Left kidney (tissue), 2 donors: ENCODE results near the gene ORM1. TPM values are rescaled to one million over a fixed set of nuclear protein-coding genes. Genes with fewer than 3 reads are reported as not detected.
A peak's percentile ranks its signal among the peaks of the same experiment; 100 is the strongest.
"Not testable (repeated sequence)": the region's sequence is repeated elsewhere in the genome, so short reads cannot be mapped to it uniquely, and the experiment has no call there.

ENCODE experiments used
- DNase-seq: peaks from one replicate; pipeline ENCODE4 v3.0.0-alpha.2; 2013
- polyA plus RNA-seq: library from polyadenylated mRNA; unstranded; fragments of 120-200 nt; gene quantifications from one replicate; pipeline ENCODE4 v1.2.1, GENCODE V29; 2013; ENCODE audit not compliant: insufficient read length

Gene ORM1
- polyA plus RNA-seq, 1 donor, result 0.22 TPM

DNA sequence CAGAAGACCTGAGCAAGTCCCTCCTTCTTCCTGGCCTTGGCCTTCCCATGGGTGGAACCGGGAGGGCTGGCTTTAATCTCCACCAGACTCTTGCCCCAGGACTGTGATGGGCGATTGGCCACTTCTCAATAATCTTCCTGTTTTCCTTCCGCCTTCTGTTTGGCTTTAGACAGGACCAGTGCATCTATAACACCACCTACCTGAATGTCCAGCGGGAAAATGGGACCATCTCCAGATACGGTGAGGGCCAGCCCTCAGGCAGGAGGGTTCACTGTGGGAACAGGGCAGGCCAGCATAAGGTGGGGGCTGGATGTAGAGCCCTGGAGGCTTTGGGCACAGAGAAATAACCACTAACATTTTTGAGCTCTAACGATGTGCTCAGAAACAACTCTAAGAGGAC, 951 bp downstream of the ORM1 start:
- not testable (repeated sequence) for DNase-seq

DNA sequence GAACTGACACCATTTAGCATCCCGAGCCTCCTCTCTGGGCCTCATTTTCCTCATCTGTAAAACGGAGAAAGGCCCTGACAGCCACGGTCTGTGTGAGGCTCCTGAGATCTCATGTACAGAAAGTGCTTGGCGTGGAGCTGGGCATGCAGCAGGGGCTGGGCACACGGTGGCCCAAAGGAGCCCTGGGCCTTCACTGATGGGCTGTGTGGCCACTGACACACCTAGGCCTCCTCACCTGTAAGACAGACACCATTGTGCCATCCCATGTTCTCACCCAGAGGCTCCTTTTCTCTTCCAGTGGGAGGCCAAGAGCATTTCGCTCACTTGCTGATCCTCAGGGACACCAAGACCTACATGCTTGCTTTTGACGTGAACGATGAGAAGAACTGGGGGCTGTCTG, 1.6 kb downstream of the ORM1 start:
- DNase-seq, result no peak

DNA sequence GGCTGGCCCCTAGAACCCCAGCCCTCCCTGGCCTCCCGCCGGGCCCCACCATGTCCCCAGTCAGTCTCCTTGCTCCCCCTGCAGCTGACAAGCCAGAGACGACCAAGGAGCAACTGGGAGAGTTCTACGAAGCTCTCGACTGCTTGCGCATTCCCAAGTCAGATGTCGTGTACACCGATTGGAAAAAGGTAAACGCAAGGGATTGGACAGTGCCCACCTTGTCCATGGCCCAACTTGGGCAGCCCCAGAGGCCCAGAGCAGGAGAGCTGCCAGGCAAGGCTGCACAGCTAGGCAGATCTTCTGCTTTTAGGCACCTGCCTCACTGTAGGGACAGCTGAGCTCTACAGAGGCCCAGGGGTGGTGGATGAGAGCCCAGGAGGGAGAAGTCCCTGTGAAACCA, 2.1 kb downstream of the ORM1 start:
- not testable (repeated sequence) for DNase-seq

DNA sequence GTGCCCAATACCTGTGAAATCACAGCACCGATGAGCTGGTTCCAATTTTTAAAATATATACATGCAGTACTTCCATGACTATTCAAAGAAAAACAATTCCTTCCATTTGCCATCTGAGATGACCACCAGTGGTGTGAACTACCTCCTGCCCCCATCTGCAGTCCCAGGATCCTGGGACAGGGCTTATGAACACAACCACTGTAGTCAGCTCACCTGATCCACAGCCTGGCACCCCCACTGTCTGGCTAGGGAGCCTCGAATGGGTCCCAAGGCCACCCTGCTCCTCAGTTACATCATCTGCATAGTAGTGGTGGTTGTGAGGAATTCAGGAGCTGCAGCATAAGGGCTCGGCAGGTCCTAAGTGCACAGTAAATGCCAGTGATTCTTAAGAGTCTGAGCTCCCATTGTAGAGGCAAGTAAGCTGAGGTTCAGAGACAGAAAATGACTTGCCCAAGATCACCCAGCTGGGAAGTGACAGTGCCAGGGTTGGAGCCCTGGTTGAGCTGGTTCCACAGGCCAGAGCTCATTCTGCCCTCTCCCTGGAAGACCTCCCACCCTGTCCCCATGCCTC, 2.9 kb downstream of the ORM1 start:
- not testable (repeated sequence) for DNase-seq

DNA sequence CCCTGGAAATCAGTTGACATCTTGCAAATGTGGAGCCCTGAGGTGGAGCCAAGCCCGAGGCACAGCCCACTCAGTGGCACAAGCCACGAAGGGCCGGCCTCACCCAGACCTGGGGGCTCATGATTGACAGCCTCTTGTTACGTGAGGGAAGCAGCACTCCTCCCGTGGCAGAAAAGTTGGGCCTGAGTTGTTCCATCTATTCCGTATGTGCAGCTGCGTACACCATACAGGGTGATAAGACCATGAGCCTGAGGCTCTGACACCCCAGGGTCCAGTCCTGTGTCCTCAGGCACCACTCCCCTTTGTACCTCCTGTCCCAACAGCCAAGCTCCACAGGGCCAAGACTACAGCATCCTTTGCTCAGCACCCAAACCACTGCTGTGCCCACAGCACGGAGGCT, 4.9 kb downstream of the ORM1 start:
- DNase-seq, result no peak

- not testable (repeated sequence) for DNase-seq
These were observed 5.5 kb downstream of the ORM1 start for GRCh38 chr9:114328357-114328820.

DNA sequence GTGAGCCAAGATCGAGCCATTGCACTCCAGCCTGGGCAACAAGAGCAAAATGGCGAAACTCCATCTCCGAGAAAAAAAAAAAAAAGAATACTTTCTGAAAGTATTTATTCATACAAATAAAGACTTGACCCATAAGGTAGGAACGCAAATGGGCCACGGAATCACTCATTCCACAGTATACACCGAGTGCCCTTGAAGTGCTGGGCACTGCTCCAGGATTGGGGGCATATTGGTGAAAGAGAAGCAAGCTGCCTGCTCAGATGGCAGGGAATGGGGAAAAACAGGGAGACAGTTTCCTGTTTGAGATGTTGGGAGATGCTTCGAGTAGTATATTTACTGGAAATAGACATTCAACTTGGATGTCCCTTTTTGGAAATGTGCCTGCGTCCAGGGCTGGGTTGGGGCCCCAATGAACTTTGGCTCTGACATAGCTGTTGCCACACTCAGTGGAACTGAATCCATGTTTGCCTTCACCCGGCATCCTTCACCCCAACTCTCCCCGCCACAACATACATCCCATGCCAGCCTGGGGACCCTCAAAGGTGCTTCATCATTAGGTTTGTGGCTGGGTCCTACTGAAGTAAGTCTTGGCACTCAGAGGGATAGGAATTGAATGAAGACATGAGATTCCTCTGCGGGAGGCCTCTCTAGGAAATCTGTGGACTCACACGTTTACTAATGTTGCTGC, 6.2 kb downstream of the ORM1 start:
- not testable (repeated sequence) for DNase-seq

GRCh38 chr9:114329625-114330022, 6.7 kb downstream of the ORM1 start, which contains the start of gene ORM2:
Gene ORM2, plus strand, starts transcription at chr9:114329869. Its CDS starts 36 bp downstream, at chr9:114329905.
- not testable (repeated sequence) for DNase-seq

- DNase-seq, result no peak
These were observed 7.7 kb downstream of the ORM1 start for GRCh38 chr9:114330636-114331035.

- not testable (repeated sequence) for DNase-seq
These were observed 8.6 kb downstream of the ORM1 start for GRCh38 chr9:114331229-114332195.

GRCh38 chr9:114332474-114333040, 9.7 kb downstream of the ORM1 start:
- DNase-seq, result not testable (repeated sequence)

- DNase-seq, result not testable (repeated sequence)
These were observed 10.8 kb downstream of the ORM1 start for GRCh38 chr9:114333718-114334117.

DNA sequence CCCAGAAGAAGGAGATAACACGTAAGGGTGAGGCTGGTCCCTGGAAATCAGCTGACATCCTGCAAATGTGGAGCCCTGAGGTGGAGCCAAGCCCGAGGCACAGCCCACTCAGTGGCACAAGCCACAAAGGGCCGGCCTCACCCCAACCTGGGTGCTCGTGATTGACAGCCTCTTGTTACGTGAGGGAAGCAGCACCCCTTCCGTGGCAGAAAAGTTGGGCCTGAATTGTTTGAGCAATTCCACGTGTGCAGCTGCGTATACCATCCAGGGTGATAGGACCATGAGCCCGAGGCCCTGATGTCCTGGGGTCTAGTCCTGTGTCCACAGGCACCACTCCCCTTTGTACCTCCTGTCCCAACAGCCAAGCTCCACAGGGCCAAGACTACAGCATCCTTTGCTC, 11.6 kb downstream of the ORM1 start:
- no peak for DNase-seq

DNA sequence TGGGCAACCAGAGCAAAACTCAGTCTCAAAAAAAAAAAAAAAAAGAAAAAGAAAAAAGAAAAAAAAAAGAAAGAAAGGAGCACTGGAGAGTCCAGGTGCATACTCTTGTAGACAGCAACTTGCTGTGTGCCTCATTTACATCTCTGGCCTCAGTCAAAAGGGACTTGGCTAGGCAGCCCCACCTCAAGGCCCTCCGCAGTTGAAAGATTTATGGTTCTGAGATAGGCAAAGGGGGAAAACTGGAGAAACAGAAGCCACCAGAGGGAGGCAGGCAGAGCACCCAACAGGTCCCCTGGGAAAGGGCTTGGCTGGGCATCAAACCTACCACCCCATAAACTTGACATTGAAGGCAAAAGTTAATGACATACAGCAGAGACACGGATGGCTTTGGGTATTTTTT, 12.8 kb downstream of the ORM1 start:
- no peak for DNase-seq

DNA sequence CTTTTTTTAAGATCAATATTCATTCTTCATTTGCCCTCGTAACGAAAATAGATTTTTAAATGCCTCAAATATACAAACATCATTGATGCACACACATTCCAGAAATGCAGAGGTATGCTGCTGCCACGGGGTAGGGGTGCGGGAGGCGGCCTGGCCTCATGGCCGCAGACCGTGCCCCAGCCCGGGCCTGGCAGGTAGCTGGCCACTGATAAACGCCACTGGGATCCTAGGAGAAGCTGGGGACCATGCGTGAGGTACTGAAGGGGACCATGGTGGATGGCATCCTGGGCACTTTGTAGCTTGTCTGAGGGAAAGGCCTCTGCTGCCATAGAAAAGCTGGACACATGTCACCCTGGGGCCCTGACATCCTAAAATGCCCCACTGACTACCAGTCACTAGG, 13.3 kb downstream of the ORM1 start:
- no peak for DNase-seq

DNA sequence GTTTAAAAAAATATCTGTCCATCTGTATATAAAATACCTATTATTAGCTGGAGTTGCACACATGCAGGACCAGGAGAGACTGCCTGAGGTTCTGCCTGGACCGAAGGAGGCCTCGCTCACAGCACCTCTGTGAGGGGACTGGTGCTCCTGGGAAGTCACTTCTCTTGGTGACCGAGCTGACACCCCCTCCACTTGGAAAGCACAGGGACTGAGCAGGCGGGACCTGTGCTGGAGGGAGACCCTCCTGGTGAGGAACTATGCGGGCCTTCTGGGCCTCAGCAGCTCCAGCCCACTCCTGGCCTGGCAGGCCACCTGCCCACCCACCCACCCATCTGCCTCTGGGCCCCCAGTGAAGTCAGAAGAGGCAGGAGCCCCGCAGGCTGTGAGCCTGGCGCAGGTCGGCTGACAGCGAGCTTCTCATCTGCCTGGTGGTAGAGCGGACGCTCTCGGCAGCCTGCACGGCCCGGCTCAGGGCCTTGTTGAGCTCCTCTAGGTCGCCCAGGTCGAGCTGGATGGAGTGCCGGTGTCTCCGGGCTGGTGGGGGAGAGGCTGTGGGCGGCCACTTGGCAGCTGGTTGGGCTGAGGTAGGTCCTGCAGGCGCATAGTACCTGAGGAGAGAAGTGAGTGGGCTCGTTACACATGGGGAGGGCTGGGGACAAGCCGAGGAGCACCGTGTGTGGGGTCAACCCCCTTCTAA, 13.9 kb downstream of the ORM1 start:
- no peak for DNase-seq

DNA sequence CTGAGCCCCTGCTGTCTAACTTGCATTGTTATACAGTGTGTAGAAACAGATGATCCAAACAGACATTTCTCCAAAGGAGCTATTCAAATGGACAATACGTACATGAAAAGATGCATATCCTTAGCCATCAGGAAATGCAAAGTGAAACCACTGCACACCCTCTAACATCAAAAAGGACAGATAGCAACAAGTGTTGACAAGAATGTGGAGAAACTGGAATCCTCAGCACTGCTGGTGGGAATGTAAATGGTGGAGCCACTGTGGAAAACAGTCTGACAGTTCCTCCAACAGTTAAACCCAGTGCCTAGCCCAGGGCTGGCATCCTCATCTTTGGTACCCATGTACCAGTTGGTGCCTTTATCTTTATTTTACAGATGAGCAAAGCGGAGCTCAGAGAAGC, 15.3 kb downstream of the ORM1 start:
- no peak for DNase-seq

GRCh38 chr9:114339130-114339908, 16.4 kb downstream of the ORM1 start:
- DNase-seq, result peak; percentile 17

DNA sequence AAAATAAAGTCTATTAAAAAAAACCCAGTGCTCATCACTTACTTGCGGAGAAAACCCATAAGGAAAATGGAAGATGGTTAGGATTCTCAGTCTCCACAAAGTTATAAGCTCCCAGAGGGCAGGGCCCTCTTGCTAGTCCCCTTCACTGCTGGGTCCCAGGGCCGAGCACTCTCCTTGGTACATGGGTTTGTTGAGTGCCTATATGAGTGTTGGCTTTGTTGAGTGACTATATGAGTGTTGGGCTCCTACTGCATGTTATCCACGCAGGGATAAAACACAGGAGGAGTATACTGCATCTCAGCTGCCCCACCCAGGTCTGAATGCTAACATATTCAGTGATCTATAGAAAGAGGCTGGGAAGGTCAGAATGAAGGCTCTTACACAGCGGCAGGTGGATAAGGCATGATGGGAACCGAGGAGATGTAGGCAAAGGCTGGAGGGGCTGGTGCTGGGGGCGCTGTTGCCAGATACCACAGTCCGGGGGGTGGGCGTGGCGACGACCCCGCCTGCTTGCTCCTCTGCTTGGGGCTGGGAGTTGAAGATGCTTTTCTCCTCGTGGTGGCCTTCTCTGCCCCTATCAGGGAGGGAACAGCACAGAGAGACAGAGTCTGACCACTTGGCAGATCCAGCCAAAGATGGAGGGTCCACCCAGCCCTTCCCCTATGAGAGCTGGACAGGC, 18.4 kb downstream of the ORM1 start:
- DNase-seq, result no peak

- no peak for DNase-seq
These were observed 19.1 kb downstream of the ORM1 start for GRCh38 chr9:114341991-114342390.
